ENCODE measurements around the gene CDC42BPA.

DNA sequence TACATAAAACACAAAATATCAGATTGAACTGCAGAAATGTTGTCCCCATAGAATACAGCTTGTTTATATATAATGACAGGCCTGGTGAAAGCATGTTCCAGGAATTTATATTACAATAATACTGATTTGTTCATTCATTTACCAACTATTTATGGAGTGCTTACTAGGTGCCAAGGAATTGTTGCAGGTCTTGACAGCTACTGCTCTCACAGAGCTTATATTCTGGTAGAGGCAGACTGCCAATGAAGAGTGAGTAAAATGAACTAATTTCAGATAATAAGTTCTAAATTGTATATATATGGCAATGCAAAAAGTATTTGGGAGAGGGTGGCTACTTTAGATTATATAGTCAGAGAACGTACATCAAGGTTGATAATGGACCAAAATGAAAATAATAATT is 226.2 kb downstream of the CDC42BPA start:
- TF ChIP-seq EP300 (IDR thresholded peaks at IDR 0.05) (no peak), POLR2A (IDR thresholded peaks at IDR 0.05) (no peak)

All from stomach (tissue), 4 donors.